Astrocyte of the spinal cord (primary cell): Measurements from ENCODE around the gene LEF1.
"Not testable (repeated sequence)": the region's sequence is repeated elsewhere in the genome, so short reads cannot be mapped to it uniquely, and the experiment has no call there.

Experiments used
- DNase-seq: peaks from one replicate; pipeline ENCODE4 v3.0.0; 2011; ENCODE audit warnings: low read depth, low spot score
- H3K4me3 ChIP-seq: 2 replicates; pipeline ENCODE4 v1.5.1; 2011; ENCODE audit warnings: low read depth, mild to moderate bottlenecking, low read length, moderate library complexity
- CTCF ChIP-seq: IDR thresholded peaks from 2 replicates; pipeline ENCODE4 v1.5.1; 2012; ENCODE audit warnings: low read depth, mild to moderate bottlenecking, low read length, inconsistent platforms
- in situ Hi-C: cut with HindIII; loops from 2 replicates; pipeline ENCODE4 v1.10.0; 2017; ENCODE audit warnings: low sequenced_read_pairs

The LEF1 gene

GRCh38 chr4:108051343-108051742 lies 117.4 kb downstream of the LEF1 start:
- DNase-seq, result no peak
- in situ Hi-C loops, result no loop called here
- no peak for TF ChIP-seq CTCF
- no peak overlapping the region for H3K4me3 ChIP-seq

- DNase-seq, in situ Hi-C loops, H3K4me3 ChIP-seq: not testable (repeated sequence)
Observed at GRCh38 chr4:108050166-108051111, 118.3 kb downstream of the LEF1 start.

- no peak overlapping the region for H3K4me3 ChIP-seq
- no peak for TF ChIP-seq CTCF
- in situ Hi-C loops, result no loop called here
- DNase-seq, result no peak
Observed at GRCh38 chr4:108049406-108049805, 119.3 kb downstream of the LEF1 start.

GRCh38 chr4:108048997-108049396 lies 119.7 kb downstream of the LEF1 start:
- in situ Hi-C loops, result no loop called here
- no peak for TF ChIP-seq CTCF
- DNase-seq, result no peak
- H3K4me3 ChIP-seq, result no peak overlapping the region

GRCh38 chr4:108048157-108048556 lies 120.6 kb downstream of the LEF1 start:
- in situ Hi-C loops, result no loop called here

GRCh38 chr4:108047199-108047598 lies 121.5 kb downstream of the LEF1 start:
- in situ Hi-C loops, result no loop called here
- no peak for DNase-seq
- no peak for TF ChIP-seq CTCF
- H3K4me3 ChIP-seq, result no peak overlapping the region

More at GRCh38 chr4:108048157-108048556, 120.6 kb downstream of the LEF1 start:
- no peak for TF ChIP-seq CTCF
- H3K4me3 ChIP-seq, result no peak overlapping the region
- DNase-seq, result no peak

- in situ Hi-C loops, result no loop called here
- DNase-seq, result peak; percentile 29
- no peak for TF ChIP-seq CTCF
- H3K4me3 ChIP-seq, result no peak overlapping the region
Observed at GRCh38 chr4:108045687-108046024, 123.1 kb downstream of the LEF1 start.
